ENCODE measurements around the gene ATPAF2.

DNA sequence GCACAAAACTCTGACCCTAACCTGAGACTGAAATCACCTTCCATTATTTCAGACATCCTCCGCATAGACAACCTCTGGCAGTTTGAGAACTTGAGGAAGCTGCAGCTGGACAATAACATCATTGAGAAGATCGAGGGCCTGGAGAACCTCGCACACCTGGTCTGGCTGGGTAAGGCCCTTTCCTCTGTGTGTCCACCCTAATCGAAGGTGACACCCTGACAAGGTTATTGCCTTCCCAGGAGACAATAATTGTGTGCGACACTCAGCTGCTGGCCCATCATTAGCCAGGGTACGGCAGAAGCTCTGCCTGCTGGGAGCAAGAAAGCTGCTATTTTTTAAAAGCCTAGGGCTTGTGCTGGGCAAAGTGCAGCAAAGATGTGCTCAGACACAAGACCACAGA lies 55.2 kb downstream of the ATPAF2 start:
- TF ChIP-seq, protein P1, sequence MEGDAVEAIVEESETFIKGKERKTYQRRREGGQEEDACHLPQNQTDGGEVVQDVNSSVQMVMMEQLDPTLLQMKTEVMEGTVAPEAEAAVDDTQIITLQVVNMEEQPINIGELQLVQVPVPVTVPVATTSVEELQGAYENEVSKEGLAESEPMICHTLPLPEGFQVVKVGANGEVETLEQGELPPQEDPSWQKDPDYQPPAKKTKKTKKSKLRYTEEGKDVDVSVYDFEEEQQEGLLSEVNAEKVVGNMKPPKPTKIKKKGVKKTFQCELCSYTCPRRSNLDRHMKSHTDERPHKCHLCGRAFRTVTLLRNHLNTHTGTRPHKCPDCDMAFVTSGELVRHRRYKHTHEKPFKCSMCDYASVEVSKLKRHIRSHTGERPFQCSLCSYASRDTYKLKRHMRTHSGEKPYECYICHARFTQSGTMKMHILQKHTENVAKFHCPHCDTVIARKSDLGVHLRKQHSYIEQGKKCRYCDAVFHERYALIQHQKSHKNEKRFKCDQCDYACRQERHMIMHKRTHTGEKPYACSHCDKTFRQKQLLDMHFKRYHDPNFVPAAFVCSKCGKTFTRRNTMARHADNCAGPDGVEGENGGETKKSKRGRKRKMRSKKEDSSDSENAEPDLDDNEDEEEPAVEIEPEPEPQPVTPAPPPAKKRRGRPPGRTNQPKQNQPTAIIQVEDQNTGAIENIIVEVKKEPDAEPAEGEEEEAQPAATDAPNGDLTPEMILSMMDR (IDR thresholded peaks at IDR 0.05): no peak
- no peak for TF ChIP-seq POLR2A (IDR thresholded peaks at IDR 0.05)
